ENCODE results near the gene TPRG1L.

Gene TPRG1L

DNA sequence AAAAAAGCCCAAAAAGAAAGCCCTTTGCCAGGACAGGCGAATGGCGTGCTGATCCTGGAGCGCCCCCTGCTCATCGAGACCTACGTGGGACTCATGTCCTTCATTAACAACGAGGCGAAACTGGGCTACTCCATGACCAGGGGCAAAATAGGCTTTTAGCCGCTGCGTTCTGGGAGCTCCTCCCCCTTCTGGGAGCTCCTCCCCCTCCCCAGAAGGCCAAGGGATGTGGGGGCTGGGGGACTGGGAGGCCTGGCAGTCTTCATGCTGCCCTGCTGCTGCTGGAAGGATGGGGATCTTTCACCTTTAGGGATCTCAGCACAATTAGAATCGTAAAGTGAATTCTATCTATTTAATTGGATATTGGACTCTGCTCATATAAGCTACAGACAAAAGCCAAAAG lies 3.6 kb downstream of the TPRG1L start:
- DNase-seq (ENCODE audit: low spot score): no peak

DNA sequence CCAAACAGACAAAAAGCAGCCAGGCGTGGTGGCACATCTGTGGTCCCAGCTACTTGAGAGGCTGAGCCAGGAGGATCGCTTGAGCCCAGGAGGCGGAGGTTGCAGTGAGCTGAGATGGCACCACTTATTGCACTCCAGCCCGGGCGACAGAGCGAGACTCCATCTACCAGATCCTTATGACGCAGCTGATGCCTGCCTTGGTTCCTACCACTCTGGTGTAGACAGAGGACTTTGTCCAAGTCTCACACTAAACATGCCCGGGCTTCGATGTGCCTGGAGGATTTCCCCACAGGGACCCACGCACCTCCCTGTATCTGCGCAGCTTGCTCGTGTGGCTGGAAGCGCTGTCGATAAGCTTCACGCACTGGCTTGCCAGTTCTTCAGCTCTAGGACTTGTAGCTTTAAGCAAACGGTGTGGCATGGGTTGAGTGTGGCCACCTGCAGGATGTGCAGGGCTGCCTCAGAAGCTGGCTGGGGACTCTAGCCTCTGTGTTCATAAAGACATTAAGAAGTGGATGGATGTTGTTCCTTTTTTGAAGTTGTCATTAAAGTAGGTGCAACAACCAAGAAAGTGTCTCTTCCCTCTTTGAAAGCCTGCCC lies 4.8 kb downstream of the TPRG1L start:
- DNase-seq (ENCODE audit: low spot score): no peak

- no peak for DNase-seq (ENCODE audit: low spot score)
Measured at GRCh38 chr1:3630161-3630611, 5.4 kb downstream of the TPRG1L start.

DNA sequence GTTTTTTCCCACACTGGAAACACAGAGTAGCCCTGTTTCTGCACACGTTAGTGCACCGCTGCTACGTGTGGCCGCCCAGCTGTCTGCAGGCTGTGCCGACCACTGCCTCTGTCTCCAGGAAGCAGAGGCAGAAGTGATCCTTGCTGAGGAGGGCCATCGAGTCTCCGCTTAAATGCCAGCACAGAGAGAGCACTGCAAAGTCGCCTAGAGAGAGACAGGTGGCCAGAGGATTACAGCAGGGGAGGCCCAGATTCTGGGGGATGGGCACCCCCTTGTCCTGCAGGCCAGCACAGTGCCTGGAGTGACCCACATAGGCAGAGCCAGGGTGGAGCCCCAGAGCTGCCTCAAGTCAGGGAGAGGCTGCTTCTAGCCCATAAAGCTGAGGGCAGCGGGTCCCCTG lies 6.1 kb downstream of the TPRG1L start:
- no peak for DNase-seq (ENCODE audit: low spot score)

DNA sequence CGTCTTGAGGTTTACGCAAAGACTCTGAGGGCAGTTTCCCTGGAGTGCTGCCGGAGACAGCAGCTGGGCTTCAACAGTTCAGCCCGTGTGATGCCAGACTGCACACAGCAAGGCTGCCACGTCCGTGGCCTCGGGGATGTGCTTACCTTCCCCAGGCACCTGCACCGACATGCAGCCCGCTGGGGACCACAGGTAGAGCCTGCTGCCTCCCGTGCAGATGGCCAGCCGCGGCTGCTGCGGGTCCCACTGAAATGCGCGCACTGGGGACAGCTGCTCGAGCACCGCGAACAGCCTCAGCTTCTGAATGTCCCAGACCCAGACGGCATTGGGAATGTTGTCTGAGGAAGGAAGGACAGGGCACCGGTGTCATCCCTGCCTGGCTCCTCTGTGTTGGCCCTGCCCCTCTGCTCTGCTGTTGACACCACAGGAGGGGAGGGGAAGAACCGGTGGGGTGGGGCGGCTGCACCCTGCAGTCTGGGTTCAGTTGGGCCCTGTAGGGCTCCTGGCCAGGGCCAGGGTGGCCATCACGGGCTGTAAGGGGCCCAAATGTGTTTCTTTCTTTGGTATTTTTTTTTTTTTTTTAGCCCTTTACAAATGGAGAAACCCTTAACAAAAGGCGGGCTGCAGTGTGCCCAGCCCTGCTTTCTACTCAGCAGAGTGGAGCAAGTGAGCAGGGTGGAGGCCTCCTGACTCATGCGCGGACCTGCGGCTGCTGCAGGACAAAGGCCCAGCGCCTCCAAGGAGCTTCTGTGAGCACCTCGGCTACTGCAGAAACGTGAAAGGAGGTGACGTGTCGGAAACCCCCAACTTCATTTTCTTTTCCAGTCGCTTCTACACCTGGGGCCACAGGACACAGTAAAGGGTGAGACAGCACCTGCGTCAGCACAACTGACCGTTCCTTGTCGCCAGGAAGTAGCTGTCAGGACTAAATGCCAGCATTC lies 6.8 kb downstream of the TPRG1L start:
- no peak for DNase-seq (ENCODE audit: low spot score)

DNA sequence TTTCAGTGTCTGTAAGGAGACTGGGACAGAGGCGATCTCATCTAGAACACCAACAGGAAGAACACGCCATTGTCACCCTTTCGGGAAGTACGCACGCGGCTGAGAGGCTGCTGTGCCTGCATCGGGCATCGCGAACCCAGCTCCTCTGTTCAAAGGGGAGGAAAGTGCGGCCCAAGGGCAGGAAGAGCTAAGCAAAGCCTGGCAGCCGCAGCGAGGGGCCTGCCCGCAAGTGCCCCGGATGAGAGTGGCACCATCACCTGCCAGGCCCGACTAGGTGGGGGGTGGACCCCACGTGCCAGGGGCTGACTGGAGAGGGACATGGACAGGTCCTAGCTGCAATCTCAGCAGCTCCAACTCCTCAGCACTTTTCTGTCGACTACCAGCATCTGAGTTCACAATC lies 7.5 kb downstream of the TPRG1L start:
- no peak for DNase-seq (ENCODE audit: low spot score)

- no peak for DNase-seq (ENCODE audit: low spot score)
Measured at GRCh38 chr1:3632716-3633343, 8.0 kb downstream of the TPRG1L start.

GRCh38 chr1:3633344-3634058 lies 8.7 kb downstream of the TPRG1L start:
- no peak for DNase-seq (ENCODE audit: low spot score)

- no peak for DNase-seq (ENCODE audit: low spot score)
Measured at GRCh38 chr1:3634059-3634800, 9.4 kb downstream of the TPRG1L start.

DNA sequence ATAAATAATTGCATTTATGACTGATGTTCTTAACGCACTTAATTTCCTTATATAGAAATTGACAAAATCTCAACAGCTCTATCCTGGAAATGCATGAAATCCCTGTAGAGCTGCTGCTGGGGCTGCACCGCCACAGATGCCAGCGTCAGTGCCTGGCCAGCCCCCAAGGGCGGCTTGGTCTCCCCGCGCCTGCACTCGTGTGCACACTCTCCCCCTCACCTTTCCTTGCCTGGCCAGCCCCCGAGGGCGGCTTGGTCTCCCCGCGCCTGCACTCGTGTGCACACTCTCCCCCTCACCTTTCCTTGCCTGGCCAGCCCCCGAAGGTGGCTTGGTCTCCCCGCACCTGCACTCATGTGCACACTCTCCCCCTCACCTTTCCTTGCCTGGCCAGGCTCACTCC lies 11.3 kb downstream of the TPRG1L start:
- DNase-seq (ENCODE audit: low spot score): no peak

DNA sequence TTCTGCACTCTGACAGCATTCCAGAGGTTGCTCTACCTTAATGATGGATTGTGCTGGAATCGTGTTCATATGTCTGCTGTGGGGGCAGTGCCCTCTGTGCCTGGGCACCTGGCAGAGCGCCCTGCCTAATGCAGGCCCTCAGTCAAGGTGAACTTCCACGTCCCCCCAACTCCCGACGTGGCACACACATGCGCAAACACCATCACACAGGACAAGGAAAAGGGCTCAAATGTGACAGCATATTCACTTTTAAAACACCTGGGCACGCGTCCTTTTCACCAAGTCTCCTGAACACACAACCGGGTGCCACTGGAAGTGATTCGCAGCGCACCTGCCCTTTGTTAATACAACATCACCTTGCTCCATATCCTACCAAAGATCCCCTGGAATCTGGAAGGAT lies 11.7 kb downstream of the TPRG1L start:
- DNase-seq (ENCODE audit: low spot score): no peak

- DNase-seq (ENCODE audit: low spot score): no peak
Measured at GRCh38 chr1:3638027-3638426, 13.2 kb downstream of the TPRG1L start.

- DNase-seq (ENCODE audit: low spot score): no peak
Measured at GRCh38 chr1:3638676-3639075, 13.9 kb downstream of the TPRG1L start.

DNA sequence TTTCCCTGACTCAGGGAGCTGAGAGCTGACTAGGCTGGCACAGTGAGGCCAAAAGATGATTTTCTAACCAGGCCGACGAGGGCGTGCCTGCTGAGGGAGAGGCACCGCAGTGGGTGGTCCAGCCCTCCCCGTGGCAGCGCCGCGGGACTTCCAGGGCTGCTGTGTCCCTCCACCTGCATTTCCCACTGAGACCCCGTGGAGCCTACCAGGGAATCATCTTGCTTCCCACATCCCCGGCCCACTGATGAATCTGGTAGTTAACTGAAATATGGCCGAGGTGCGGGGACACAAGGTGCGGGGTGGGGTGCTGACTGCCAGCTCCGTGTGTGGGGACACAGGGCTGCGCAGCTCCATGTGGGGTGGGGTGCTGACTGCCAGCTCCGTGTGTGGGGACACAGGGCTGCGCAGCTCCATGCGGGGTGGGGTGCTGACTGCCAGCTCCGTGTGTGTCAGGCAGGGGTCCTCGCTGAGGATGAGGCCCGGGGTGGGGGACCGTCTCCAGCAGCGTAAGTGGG lies 14.6 kb downstream of the TPRG1L start:
- no peak for DNase-seq (ENCODE audit: low spot score)

DNA sequence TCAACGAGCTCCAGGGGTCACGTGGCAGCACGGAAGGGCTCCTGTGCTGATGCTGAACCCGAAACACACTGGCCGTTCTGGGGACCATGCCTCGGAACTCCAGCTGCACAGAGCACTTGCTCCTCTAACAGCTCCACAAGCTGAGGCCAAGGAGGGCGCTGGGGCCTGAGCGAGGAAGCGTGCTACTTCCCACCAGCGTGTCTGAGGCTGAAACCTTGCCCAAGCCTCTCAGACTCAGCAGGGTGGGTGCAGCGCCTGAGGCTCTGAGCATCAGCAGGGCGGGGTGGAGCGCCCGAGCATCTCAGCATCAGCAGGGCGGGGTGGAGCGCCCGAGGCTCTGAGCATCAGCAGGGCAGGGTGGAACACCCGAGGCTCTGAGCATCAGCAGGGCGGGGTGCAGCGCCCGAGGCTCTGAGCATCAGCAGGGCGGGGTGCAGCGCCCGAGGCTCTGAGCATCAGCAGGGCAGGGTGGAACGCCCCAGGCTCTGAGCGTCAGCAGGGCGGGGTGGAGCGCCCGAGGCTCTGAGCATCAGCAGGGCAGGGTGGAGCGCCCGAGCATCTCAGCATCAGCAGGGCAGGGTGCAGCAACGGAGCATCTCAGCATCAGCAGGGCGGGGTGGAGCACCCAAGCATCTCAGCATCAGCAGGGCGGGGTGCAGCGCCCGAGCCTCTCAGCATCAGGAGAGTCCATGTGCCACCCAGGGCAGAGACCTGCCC lies 15.5 kb downstream of the TPRG1L start:
- DNase-seq (ENCODE audit: low spot score): no peak

GRCh38 chr1:3641046-3641760 lies 16.4 kb downstream of the TPRG1L start:
- DNase-seq (ENCODE audit: low spot score): no peak

DNA sequence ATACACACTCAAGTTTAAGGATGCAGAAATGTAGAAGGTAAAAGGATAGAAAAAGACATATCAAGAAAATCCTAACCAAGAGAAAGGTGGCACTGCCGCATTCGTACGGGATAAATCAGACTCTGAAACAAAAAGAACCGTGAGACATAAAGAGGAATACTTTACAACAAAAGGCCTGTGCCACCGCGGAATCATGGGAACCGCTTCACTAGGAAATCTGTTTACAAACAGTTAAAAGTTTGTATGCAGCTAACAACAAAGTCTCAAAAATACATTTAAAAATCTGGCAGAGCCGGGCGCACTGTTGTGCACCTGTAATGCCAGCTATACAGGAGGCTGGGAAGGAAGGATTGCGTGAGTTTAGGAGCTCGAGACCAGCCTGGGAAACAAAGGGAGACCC lies 17.0 kb downstream of the TPRG1L start:
- no peak for DNase-seq (ENCODE audit: low spot score)

GRCh38 chr1:3642919-3643675 lies 18.3 kb downstream of the TPRG1L start:
- DNase-seq (ENCODE audit: low spot score): no peak

- DNase-seq (ENCODE audit: low spot score): no peak
Measured at GRCh38 chr1:3644273-3644672, 19.5 kb downstream of the TPRG1L start.

Measured in CD4-positive, alpha-beta T cell treated with Interleukin-6 at 100 ng/mL for 8 hours (primary cell).